GM12873 (cell line): ENCODE results near the gene SART1.

Experiments used
- TF ChIP-seq, protein P1 (sequence below): IDR thresholded peaks from 2 replicates; pipeline ENCODE4 v1.5.1; 2012; ENCODE audit warnings: low read depth, mild to moderate bottlenecking, moderate library complexity, low read length, control low read depth; ENCODE audit not compliant: insufficient read depth; ENCODE audit errors: missing control alignments

The SART1 gene

DNA sequence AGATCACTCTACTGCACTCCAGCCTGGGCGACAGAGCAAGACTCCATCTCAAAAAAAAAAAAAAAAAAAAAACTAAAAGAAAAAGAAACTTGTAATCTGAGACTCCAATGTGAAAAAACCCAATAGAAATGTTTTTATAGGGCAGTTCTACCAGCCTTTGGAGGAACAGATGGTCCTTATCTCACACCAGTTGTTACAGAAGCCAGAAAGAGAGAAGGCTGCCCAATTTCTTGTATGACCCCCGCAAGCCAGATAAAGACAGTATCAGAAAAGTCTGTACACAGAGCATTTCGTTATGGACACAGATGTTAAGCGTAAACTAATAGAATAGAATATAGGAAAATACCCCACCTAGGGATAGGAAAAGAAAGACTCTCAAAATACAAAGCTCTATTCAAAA lies 27.5 kb upstream of the SART1 start:
- TF ChIP-seq, protein P1, sequence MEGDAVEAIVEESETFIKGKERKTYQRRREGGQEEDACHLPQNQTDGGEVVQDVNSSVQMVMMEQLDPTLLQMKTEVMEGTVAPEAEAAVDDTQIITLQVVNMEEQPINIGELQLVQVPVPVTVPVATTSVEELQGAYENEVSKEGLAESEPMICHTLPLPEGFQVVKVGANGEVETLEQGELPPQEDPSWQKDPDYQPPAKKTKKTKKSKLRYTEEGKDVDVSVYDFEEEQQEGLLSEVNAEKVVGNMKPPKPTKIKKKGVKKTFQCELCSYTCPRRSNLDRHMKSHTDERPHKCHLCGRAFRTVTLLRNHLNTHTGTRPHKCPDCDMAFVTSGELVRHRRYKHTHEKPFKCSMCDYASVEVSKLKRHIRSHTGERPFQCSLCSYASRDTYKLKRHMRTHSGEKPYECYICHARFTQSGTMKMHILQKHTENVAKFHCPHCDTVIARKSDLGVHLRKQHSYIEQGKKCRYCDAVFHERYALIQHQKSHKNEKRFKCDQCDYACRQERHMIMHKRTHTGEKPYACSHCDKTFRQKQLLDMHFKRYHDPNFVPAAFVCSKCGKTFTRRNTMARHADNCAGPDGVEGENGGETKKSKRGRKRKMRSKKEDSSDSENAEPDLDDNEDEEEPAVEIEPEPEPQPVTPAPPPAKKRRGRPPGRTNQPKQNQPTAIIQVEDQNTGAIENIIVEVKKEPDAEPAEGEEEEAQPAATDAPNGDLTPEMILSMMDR: no peak

DNA sequence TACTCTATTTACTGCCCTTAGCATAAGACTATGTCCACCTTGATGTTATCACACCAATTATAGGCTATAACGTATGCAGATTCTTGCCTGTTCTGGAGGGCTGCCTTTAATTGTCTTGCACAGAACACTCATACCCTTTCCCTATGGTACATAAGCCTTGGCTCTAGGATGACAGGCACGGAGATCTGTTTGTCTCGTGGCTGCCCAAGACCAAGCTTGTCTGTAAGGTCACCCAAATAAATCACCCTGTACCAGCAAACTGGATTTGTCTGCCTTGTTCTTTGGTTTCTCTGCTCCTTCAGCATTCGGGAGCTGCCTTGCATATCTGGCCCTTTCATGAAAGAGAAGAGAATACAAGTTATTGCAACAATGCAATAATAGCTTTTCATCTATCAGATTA lies 23.8 kb upstream of the SART1 start:
- TF ChIP-seq, protein P1: no peak

DNA sequence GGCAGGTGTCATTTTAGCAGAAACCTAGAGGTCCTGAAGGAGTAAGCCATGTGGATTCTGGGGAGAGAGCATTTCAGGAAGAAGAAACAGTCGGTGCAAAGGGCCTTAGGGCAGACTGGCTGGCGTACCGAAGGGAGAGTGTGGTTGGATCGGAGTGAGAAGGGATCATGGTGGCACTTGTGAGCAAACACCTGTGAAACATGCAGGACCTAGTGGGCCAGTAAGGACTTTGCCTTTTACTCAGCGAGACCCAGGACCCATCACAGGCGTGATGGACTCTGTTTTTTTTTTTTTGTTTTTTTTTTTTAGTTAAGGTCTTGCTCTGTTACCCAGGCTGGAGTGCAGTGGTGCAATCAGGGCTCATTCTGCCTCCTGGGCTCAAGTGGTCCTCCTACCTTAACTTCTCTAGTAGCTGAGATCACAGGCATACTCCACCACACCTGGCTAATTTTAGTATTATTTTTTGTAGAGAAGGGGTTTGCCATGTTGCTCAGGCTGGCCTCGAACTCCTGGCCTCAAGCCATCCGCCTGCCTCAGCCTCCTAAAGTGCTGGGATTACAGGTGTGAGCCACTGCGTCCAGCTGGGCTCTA lies 19.7 kb upstream of the SART1 start:
- TF ChIP-seq, protein P1: no peak

DNA sequence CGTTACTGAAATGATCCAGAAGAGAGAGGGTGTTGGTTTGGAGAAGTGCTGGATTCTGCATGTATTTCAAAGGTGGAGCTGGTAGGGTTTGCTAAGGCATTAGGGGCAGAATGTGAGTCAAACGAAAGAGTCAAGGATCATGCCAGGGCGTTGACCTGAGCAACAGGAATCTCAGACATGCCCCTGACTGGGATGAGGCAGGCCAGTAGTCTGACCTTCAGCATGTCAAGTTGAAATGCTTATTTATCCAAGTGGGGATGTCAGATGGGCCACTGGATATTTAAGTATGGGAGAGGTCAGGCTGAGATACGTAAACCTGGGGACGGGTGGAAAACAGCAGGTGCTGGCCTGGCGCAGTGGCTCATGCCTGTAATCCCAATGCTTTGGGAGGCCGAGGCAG lies 19.0 kb upstream of the SART1 start:
- TF ChIP-seq, protein P1: no peak

DNA sequence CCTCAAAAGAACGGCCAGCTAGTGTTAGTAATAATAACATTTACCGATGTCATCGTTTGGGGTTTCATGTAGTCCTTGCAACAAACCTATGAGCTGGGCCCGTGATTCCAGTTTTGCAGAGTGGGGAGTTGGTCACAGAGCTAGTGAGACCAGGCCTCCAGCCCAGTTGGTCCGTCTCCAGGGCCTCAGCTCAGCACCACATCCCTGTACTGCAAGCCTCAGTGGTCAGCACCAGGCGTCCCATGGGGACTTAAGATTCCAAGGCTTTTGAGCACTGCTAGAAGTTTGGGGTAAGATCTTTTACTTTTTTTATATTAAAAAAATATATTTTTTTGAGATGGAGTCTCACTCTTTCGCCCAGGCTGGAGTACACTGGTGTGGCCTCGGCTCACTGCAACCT lies 17.3 kb upstream of the SART1 start:
- TF ChIP-seq, protein P1: no peak

DNA sequence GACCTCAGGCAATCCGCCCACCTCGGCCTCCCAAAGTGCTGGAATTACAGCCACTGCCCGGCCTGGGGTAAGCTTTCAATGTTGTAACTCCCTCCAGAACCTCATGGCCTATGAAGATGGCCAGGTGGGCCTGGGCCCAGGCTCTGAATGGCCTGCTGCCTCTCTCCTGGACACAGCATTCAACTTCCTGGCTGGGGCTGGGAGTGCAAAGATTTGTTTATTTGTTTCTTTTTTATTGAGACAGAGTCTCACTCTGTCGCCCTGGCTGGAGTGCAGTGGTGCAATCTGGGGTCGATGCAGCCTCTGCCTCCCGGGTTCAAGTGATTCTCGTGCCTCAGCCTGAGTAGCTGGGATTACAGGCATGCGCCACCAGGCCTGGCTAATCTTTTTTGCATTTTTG lies 16.8 kb upstream of the SART1 start:
- TF ChIP-seq, protein P1: no peak

DNA sequence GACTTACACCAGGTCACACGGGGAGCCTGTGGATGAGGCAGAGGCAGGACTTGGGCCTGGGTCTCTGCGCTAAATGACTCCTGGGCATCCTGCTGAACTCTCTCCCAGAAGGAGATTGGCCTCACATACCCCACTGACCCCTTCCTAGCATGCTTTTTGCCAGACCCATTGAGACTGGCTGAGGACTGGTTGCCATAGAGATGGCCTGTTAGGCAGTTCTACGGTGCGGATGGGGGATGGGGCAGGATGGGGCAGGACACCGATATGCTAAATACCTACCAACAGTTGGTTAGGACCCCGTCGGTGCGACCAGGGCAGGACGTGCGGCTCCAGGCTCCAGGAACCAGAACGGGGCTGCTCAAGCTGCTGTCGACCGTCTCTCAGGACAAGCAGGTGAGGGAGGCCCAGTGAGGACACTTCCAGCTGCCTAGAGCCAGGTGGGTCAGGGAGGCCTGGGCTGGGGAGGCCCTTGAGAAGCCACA lies 16.1 kb upstream of the SART1 start, which contains the start of gene TSGA10IP:
Gene TSGA10IP (plus strand): TSS at position 51 of the 482 bp plus-strand sequence. CDS start 196 bp downstream, at position 247.
- TF ChIP-seq, protein P1: no peak
